ENCODE measurements around the gene SHCBP1L. TPM values are rescaled to one million over a fixed set of nuclear protein-coding genes. Genes with fewer than 3 reads are reported as not detected.

SHCBP1L gene
- total RNA-seq, 4 donors from 2014 or later: 0.11 TPM; not detected in 3

GRCh38 chr1:182984621-182985020, 31.7 kb upstream of the SHCBP1L start:
- no peaks in the 10 kb centered on the region for H3K4me1 ChIP-seq
- no peaks in the 10 kb centered on the region for H3K27me3 ChIP-seq
- no peak for DNase-seq (ENCODE audit: extremely low spot score)
- H3K9me3 ChIP-seq: no peaks in the 10 kb centered on the region
- no peak overlapping the region for H3K4me3 ChIP-seq
- H3K36me3 ChIP-seq: no peaks in the 10 kb centered on the region
- TF ChIP-seq EP300 (IDR thresholded peaks at IDR 0.05) (no peak), POLR2AphosphoS5 (IDR thresholded peaks at IDR 0.05) (no peak), POLR2A (IDR thresholded peaks at IDR 0.05; ENCODE audit: low read depth) (no peak)
- TF ChIP-seq, protein P1, sequence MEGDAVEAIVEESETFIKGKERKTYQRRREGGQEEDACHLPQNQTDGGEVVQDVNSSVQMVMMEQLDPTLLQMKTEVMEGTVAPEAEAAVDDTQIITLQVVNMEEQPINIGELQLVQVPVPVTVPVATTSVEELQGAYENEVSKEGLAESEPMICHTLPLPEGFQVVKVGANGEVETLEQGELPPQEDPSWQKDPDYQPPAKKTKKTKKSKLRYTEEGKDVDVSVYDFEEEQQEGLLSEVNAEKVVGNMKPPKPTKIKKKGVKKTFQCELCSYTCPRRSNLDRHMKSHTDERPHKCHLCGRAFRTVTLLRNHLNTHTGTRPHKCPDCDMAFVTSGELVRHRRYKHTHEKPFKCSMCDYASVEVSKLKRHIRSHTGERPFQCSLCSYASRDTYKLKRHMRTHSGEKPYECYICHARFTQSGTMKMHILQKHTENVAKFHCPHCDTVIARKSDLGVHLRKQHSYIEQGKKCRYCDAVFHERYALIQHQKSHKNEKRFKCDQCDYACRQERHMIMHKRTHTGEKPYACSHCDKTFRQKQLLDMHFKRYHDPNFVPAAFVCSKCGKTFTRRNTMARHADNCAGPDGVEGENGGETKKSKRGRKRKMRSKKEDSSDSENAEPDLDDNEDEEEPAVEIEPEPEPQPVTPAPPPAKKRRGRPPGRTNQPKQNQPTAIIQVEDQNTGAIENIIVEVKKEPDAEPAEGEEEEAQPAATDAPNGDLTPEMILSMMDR (IDR thresholded peaks at IDR 0.05): no peak
- intact Hi-C loops (cut with DNase I): no loop called here
- no peak overlapping the region for H3K27ac ChIP-seq (replicated peaks in 1 of 4)
- WGBS: 95% methylated on average over 1 of the region's 1 CpG

DNA sequence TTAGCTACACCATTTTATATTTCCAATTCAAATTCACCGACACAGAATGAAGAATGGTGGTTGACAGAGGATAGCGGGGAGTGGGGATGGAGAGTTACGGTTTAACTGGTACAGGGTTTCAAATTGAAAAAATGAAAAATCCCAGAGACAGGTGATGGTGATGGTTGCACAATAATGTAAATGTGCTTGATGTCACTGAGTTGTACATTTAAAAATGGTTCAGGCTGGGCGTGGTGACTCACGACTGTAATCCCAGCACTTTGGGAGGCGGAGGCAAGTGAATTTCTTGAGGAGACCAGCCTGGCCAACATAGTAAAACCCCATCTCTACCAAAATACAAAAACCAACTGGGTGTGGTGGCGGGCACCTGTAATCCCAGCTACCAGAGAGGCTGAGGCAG, 31.2 kb upstream of the SHCBP1L start:
- TF ChIP-seq EP300 (IDR thresholded peaks at IDR 0.05) (no peak), POLR2AphosphoS5 (IDR thresholded peaks at IDR 0.05) (no peak), POLR2A (IDR thresholded peaks at IDR 0.05; ENCODE audit: low read depth) (no peak)
- TF ChIP-seq, protein P1 (IDR thresholded peaks at IDR 0.05): no peak
- H3K4me1 ChIP-seq: no peaks in the 10 kb centered on the region
- H3K9me3 ChIP-seq: no peaks in the 10 kb centered on the region
- H3K4me3 ChIP-seq: no peak overlapping the region
- DNase-seq (ENCODE audit: extremely low spot score): no peak
- H3K27ac ChIP-seq (replicated peaks in 1 of 4): no peak overlapping the region
- H3K36me3 ChIP-seq: no peaks in the 10 kb centered on the region
- no peaks in the 10 kb centered on the region for H3K27me3 ChIP-seq
- 95% methylated on average over 7 of the region's 7 CpGs for WGBS
- intact Hi-C loops (cut with DNase I): no loop called here

- WGBS: 93% methylated on average over 6 of the region's 6 CpGs
- Histone ChIP-seq H3K36me3 (no peaks in the 10 kb centered on the region), H3K4me1 (no peaks in the 10 kb centered on the region), H3K4me3 (no peak overlapping the region), H3K27me3 (no peaks in the 10 kb centered on the region), H3K27ac (replicated peaks in 1 of 4) (no peak overlapping the region), H3K9me3 (no peaks in the 10 kb centered on the region)
- TF ChIP-seq, protein P1 (IDR thresholded peaks at IDR 0.05): no peak
- no peak for DNase-seq (ENCODE audit: extremely low spot score)
- intact Hi-C loops (cut with DNase I): no loop called here
Observed at GRCh38 chr1:182978151-182978853, 25.3 kb upstream of the SHCBP1L start.

DNA sequence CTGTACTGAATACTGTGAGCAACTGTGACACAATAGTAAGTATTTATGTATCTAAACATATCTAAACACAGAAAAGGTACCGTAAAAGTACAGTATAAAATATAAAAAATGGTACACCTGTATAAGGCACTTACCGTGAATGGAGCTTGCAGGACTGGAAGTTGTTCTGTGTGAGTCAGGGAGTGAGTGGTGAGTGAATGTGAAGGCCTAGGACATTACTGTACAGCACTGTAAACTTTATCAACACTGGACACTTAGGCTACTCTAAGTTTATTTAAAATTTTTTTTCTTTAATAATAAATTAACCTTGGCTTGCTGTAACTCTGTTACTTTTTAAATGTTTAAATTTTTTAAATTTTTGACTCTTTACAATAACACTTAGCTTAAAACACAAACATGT, 24.5 kb upstream of the SHCBP1L start:
- no peak overlapping the region for H3K4me3 ChIP-seq
- intact Hi-C loops (cut with DNase I): no loop called here
- H3K4me1 ChIP-seq: no peaks in the 10 kb centered on the region
- H3K9me3 ChIP-seq: no peaks in the 10 kb centered on the region
- WGBS: 91% methylated on average over 2 of the region's 2 CpGs
- H3K36me3 ChIP-seq: no peaks in the 10 kb centered on the region
- H3K27ac ChIP-seq (replicated peaks in 1 of 4): no peak overlapping the region
- H3K27me3 ChIP-seq: no peaks in the 10 kb centered on the region
- TF ChIP-seq POLR2AphosphoS5 (IDR thresholded peaks at IDR 0.05) (no peak), POLR2A (IDR thresholded peaks at IDR 0.05; ENCODE audit: low read depth) (no peak), EP300 (IDR thresholded peaks at IDR 0.05) (no peak)
- TF ChIP-seq, protein P1 (IDR thresholded peaks at IDR 0.05): no peak
- no peak for DNase-seq (ENCODE audit: extremely low spot score)
